ENCODE results near the gene FUCA2.
"Not testable (repeated sequence)": the region's sequence is repeated elsewhere in the genome, so short reads cannot be mapped to it uniquely, and the experiment has no call there.

The FUCA2 gene

GRCh38 chr6:143536461-143536865 lies 24.9 kb upstream of the FUCA2 start:
- no peak for DNase-seq (ENCODE audit: low read depth)

GRCh38 chr6:143535189-143535614 lies 23.7 kb upstream of the FUCA2 start:
- no peak for DNase-seq (ENCODE audit: low read depth)

GRCh38 chr6:143531720-143532499 lies 20.4 kb upstream of the FUCA2 start:
- no peak for DNase-seq (ENCODE audit: low read depth)

DNA sequence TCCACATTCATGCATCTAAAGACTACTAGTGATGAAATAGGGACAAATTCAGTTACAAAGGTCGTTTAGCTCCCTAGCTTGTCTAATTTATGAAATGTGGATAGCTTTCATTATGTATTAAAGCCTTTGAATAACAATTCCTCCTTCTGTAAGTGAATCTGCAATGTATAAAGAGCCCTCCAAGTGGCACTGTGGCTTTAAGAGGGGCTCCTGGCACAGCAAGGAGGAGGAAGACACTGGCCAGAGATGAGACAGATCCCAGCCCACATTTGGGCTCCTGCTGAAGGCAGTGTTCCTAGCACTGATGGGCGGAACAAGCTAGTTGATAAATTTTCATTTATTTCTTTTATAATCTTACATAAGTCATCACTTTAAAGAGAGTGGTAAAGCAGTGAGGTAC lies 17.6 kb upstream of the FUCA2 start:
- no peak for DNase-seq (ENCODE audit: low read depth)

DNA sequence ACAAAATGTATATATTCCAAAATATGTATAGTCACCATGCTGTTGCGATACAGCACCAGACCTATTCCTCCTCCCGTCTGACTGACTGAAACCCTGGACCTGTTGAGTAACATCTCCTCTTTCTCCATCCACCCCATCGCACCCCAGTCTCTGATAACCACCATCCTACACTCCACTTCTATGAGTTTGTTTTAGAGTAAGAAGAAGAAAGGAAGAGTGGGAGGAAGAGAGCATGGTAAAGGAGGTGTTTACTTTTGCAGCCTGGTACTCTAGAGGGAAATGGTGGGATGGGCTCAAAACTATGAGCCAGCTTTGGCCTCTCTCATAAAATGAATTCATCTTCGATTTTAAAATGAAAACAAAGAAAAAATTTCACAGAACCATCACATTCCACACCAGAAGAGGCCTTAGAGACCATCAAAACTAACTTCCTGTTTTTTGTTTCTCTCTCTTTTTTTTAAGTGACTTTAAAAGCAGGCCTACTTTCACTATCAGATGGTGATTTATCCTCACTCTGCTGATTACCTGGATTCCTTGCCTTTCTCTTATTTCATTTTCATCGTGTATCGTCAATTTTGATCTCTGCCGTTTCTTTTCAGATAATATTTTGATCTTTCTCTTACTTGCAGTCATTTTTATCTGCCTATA lies 16.8 kb upstream of the FUCA2 start:
- DNase-seq (ENCODE audit: low read depth): no peak

GRCh38 chr6:143527677-143528076 lies 16.2 kb upstream of the FUCA2 start:
- no peak for DNase-seq (ENCODE audit: low read depth)

DNA sequence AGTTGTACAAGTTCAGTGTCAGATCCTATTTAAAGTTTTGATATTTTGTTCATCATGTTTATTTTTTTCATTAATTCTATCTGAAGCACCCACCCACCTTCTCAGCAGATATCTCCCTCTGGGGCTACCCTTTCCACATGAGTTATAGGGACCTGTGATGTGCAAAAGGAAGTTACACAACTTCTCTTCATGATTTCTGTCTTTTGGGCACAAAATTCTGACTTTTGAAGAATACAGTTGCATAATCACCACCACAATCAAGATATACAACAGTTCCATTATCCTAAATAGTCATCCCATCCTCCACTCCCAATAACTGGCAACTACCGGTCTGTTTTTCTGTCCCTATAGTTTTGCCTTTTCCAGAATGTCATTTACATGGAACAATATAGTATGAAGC lies 13.8 kb upstream of the FUCA2 start:
- no peak for DNase-seq (ENCODE audit: low read depth)

DNA sequence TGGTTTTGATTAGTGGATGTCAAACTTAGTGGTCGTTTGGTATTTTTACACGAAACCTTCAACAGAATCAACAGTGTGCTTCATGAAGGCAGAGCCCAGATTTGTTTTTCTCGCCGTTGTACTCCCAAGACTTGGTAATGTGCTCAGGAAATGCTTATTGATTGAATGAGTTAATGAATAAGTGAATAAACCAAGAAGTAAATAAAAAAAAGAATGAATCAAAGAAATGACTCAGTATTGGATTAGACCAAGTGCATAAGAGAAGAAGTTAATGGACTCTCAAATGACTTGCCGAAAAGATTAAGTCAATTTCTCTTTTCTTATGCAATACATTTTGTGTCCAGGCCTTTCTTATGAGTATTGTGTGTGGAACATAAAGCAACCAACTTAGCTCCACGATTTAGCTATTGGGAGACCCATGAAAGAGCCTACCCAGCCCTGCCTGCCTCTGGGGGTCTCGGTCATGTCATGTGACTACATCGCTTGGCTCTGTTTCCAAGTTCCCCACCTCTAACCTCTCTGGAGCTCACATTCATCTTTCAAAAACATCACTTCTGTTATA lies 10.6 kb upstream of the FUCA2 start:
- no peak for DNase-seq (ENCODE audit: low read depth)

GRCh38 chr6:143517447-143517773 lies 5.9 kb upstream of the FUCA2 start:
- DNase-seq (ENCODE audit: low read depth): no peak

- DNase-seq (ENCODE audit: low read depth): no peak
Measured at GRCh38 chr6:143516690-143517446, 5.3 kb upstream of the FUCA2 start.

- DNase-seq (ENCODE audit: low read depth): no peak
Measured at GRCh38 chr6:143515766-143516355, 4.3 kb upstream of the FUCA2 start.

DNA sequence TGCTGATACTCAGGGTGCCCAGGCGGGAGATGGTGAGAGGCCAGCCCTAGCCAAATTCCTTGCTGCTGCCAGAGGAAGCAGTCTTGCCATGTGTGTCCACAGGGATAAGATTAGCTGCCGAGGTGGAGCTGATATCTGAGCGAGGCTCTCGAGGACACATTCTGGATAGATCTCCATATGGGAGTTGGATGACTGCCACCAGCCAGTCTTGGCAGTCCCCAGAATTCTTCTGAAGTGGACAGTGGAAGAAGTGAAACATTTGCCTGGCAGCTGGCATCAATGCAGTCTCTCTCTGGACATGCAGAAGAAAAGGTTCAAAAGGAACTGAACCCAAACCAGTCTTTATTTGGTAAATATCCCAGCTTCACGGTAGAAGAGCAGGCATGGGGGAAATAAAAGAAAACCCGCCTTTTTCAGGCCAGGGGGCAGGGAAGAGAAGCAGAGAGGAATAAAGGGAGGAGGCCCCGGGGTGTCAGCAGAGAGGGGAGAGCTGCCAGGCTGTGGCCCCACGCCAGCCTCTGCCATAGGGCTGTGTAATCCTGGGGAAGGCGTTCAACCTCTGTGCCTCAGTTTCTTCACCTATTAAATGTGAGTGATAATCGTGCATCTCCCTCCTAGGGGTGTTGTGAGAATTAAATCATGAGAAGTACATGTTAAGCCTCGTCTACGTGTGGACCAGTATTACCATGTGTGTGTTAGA lies 3.7 kb upstream of the FUCA2 start:
- DNase-seq (ENCODE audit: low read depth): peak; percentile 21

DNA sequence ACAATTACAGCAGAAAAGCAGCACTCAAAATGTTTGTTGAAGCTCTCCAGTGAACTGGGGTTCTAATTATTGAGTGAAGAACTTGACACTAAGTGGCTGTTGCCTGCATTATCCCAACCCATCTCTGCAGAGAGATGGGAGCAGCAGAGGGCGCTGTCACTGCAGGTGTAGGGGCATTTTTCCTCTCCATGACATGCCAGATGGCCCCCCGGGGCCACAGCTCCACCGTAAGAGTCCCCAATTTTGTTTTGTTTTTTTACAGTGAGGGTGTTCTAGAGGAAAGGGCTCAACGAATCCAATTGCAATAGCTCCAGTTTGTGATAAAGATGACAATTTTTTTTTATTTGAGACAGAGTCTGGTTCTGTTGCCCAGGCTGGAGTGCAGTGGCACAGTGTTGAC lies 1.9 kb upstream of the FUCA2 start:
- no peak for DNase-seq (ENCODE audit: low read depth)

GRCh38 chr6:143510326-143510725 lies 1.2 kb downstream of the FUCA2 start:
- not testable (repeated sequence) for DNase-seq (ENCODE audit: low read depth)

- no peak for DNase-seq (ENCODE audit: low read depth)
Measured at GRCh38 chr6:143507358-143508145, 4.0 kb downstream of the FUCA2 start.

DNA sequence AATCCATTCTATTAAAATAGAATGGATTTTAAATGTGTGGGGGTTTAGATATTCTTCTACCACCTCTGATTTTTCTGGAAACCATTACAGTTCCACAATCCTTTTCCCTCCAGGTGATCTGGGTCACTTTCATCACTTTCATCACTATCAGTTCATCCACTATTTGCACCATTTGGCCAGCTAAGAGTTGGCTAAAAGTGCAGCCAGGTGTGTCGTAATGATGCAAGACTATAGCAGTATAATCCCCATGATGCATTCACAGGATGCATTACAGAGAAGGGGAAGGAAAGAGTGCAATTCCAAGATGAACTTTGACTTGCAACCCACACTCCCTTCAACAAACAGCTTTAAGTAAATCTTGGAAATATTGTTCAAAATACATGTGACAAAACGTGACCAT lies 4.9 kb downstream of the FUCA2 start:
- DNase-seq (ENCODE audit: low read depth): no peak

GRCh38 chr6:143506199-143506598 lies 5.3 kb downstream of the FUCA2 start:
- DNase-seq (ENCODE audit: low read depth): no peak

DNA sequence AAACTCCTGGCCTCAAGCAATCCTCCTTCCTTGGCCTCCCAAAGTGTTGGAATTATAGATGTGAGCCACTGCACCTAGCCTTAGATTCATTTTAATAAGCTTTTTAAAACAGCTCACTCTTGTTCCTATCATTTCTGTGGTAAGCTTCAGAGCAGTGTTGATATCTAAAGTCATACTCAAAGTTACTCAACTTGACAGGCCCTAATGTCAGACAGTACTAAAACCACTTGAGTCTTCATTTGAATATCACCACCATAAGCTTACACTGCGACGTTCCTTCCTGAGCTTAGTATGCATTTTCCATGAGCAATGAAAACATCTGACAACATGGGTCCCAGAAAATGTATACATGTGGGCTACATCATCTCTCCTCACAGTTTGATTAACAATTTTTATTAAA lies 6.0 kb downstream of the FUCA2 start:
- no peak for DNase-seq (ENCODE audit: low read depth)

DNA sequence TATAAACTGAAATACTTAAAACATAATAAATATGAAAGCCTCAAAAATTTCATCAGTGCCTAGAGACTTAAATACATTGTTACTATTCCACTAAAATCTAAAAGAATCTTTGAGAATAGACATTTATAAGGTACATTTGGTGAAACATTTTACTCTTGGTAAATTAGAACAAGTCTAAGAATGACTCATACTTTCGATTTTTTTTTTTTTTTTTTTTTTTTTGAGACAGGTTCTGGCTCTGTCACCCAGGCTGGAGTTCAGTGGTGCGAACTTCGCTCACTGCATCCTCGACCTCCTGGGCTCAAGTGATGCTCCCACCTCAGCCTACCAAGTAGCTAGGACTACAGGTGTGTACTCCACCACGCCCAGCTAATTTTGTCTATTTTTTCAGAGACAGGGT lies 6.4 kb downstream of the FUCA2 start:
- DNase-seq (ENCODE audit: low read depth): no peak

- no peak for DNase-seq (ENCODE audit: low read depth)
Measured at GRCh38 chr6:143504369-143504768, 7.2 kb downstream of the FUCA2 start.

DNA sequence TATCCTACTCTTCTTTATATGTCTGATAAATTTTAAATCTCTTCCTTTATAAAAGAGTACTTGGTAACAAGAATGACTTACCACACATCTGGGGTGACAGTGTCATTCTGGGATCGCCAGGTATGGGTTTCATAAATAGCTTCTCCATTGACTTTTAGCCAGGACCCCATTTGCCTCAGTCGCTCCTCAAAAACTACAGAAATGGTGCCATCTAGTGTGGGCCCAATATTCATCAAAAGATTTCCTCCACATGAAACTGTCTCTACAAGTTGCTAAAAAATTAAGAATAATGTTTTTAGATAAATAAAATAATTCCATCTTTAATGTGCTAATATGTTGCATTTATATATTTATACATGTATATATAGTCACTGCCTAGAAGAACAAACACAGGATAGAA lies 9.7 kb downstream of the FUCA2 start:
- no peak for DNase-seq (ENCODE audit: low read depth)
